ENCODE results near the gene D2HGDH.
"Not testable (repeated sequence)": the region's sequence is repeated elsewhere in the genome, so short reads cannot be mapped to it uniquely, and the experiment has no call there.

DNA sequence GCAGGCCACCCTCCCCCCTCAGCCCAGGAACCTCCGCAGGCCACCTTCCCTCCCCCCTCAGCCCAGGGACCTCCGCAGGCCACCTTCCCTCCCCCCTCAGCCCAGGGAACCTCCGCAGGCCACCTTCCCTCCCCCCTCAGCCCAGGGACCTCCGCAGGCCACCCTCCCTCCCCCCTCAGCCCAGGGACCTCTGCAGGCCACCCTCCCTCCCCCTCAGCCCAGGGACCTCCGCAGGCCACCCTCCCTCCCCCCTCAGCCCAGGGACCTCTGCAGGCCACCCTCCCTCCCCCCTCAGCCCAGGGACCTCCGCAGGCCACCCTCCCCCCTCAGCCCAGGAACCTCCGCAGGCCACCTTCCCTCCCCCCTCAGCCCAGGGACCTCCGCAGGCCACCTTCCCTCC, 71.8 kb downstream of the D2HGDH start:
- TF ChIP-seq, protein P1, sequence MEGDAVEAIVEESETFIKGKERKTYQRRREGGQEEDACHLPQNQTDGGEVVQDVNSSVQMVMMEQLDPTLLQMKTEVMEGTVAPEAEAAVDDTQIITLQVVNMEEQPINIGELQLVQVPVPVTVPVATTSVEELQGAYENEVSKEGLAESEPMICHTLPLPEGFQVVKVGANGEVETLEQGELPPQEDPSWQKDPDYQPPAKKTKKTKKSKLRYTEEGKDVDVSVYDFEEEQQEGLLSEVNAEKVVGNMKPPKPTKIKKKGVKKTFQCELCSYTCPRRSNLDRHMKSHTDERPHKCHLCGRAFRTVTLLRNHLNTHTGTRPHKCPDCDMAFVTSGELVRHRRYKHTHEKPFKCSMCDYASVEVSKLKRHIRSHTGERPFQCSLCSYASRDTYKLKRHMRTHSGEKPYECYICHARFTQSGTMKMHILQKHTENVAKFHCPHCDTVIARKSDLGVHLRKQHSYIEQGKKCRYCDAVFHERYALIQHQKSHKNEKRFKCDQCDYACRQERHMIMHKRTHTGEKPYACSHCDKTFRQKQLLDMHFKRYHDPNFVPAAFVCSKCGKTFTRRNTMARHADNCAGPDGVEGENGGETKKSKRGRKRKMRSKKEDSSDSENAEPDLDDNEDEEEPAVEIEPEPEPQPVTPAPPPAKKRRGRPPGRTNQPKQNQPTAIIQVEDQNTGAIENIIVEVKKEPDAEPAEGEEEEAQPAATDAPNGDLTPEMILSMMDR (IDR thresholded peaks at IDR 0.05): not testable (repeated sequence)
- TF ChIP-seq POLR2A (IDR thresholded peaks at IDR 0.05): not testable (repeated sequence)

All from testis (tissue), 2 donors.